Heart left ventricle (tissue), 16 donors: ENCODE data around the gene BAX. TPM values are rescaled to one million over a fixed set of nuclear protein-coding genes. Genes with fewer than 3 reads are reported as not detected.

ENCODE experiments used
- ATAC-seq, 4 donors: fragments of 200-7000 bp; cut with Tn5 transposase; one replicate each; pipeline ENCODE4 v1.9.1; 2020 to 2022; ENCODE audit warnings: moderate library complexity in 4 of 4, mild to moderate bottlenecking in 3 of 4, moderate number of reproducible peaks in 1 of 4
- DNase-seq, 5 donors: peaks; one replicate each; pipeline ENCODE4 v3.0.0-alpha.2; 2020
- H3K27ac ChIP-seq, 12 donors: fragments of 200-600 bp; sonication (generic) in 4 of 12; one replicate each; pipeline versions ENCODE4 v1.5.0 to v1.8.0; 2016 to 2022; ENCODE audit warnings: mild to moderate bottlenecking in 2 of 12
- H3K27me3 ChIP-seq, 9 donors: fragments of 200-600 bp; sonication (generic) in 2 of 9; one replicate each; pipeline versions ENCODE4 v1.5.1 to v1.8.0; 2016 to 2022; ENCODE audit warnings: mild to moderate bottlenecking in 3 of 9
- H3K36me3 ChIP-seq, 9 donors: fragments of 200-600 bp; sonication (generic) in 2 of 9; one replicate each; pipeline versions ENCODE4 v1.5.0 to v1.8.0; 2018 to 2022; ENCODE audit warnings: mild to moderate bottlenecking in 2 of 9
- H3K4me1 ChIP-seq, 12 donors: fragments of 200-600 bp; sonication (generic) in 4 of 12; one replicate each; pipeline versions ENCODE4 v1.5.0 to v1.8.0; 2016 to 2022; ENCODE audit warnings: mild to moderate bottlenecking in 3 of 12
- H3K4me3 ChIP-seq, 12 donors: fragments of 200-600 bp; sonication (generic) in 4 of 12; one replicate each; pipeline versions ENCODE4 v1.5.0 to v1.8.0; 2017 to 2022; ENCODE audit warnings: mild to moderate bottlenecking in 9 of 12, moderate library complexity in 4 of 12
- H3K9me3 ChIP-seq, 12 donors: fragments of 200-600 bp; sonication (generic) in 4 of 12; one replicate each; pipeline versions ENCODE4 v1.5.0 to v1.8.0; 2016 to 2022; ENCODE audit warnings: mild to moderate bottlenecking in 1 of 12
- POLR2A ChIP-seq, 2 donors: fragments of 450-650 bp; IDR thresholded peaks; one replicate each; pipeline ENCODE4 v1.6.1; 2017; ENCODE audit warnings: antibody characterized with exemption in 2 of 2, mild to moderate bottlenecking in 2 of 2, moderate library complexity in 2 of 2
- WGBS, 4 donors: extraction: QIAGEN DNeasy Blood & Tissue Kit in 2 of 4; methylation state at CpG; one replicate each; pipeline versions ENCODE4 v1.1.5 to v1.1.7; 2013 to 2018; 5-methylcytosine and 5-hydroxymethylcytosine counted together
- intact Hi-C, 10 donors: fragments of 100-400 bp; cut with DNase I; formaldehyde crosslinking; loops; one replicate each; pipeline versions ENCODE4 v1.11.1 to v1.14.2; 2022
- polyA plus RNA-seq, 2 donors: library from polyadenylated mRNA; stranded (reverse); fragments of 200-250 nt; gene quantifications; one replicate each; pipeline ENCODE4 v1.2.3, GENCODE V29; 2013
- total RNA-seq, 9 donors: library from RNA; depleted of rRNA in 2 of 9; stranded (reverse); fragments of >200 nt in 2 of 9; fragmentation: NEBNext Ultra II Directional in 3 of 9; extraction: Animal tissue kit (Norgen Biotek cat#: 25700) in 3 of 9; gene quantifications; one replicate each; pipeline versions ENCODE4 v1.1.0 to v1.2.4, GENCODE V29; 2016 to 2023
- TF ChIP-seq, protein P1 (sequence below), 12 donors: fragments of 200-600 bp; sonication (generic) in 4 of 12; IDR thresholded peaks; one replicate each; pipeline versions ENCODE4 v1.5.0 to v1.8.0; 2018 to 2022; ENCODE audit warnings: antibody characterized with exemption in 12 of 12, mild to moderate bottlenecking in 5 of 12
- donor health status: ischemic (EF 13 %, LVEDD 7.1; RV severe dilation, severe dysfunction).
- donor health status: healthy with polysubstance abuse.
- donor health status: DM: no; HTN: yes; CAD: no.
- donor health status: DM: no; HTN: no; CAD: no.
- donor health status: ischemic (EF 25% LVEDD 6.9; RV normal size, moderate dysfunction).
- donor health status: ischemic (EF 25% LVEDD 5.7; RV mildly dilated, moderate dysfunction).
- donor health status: healthy.
- donor health status: DM: yes; HTN: yes; CAD: no.
- donor health status: ischemic (EF 35%, LVEDD 5.7; RV mildly dilated, moderate dysfunction).
- donor health status: nonischemic (EF 11% LVEDD 7.7; RV severe dilation, severe dysfunction).
- donor health status: DM: yes; HTN: yes; CAD: no.
- donor health status: PGD.
- donor health status: ischemic (EF 29% LVEDD 5.4; RV normal size, mild dysfunction).
- donor health status: nonischemic (EF 23%, LVEDD 6.1; RV moderate dilation, normal function).

Gene BAX
- total and polyA plus RNA-seq, 11 donors, result 17.9 to 68.4 (median 23.1) TPM

GRCh38 chr19:48964205-48965039 lies 9.7 kb downstream of the BAX start:
- peak overlapping the region; percentile 61 to 99 (median 88) for H3K4me3 ChIP-seq
- H3K4me1 ChIP-seq, result peaks cover 10 to 63% (median 46%) of the 10 kb centered on the region in 12 donors
- no peak for ATAC-seq
- WGBS, 4 donors, result 21 to 34% (median 26%) methylated on average over 12 to 19 of the region's 19 CpGs
- intact Hi-C loops, result loop anchor here (2.0 to 10.0 kb wide), 8 partner anchors 57 to 320 kb away; partner anchors contain the start of genes PPP1R15A (in 7 of the 10), NUCB1 (in 2 of the 10) and CA11 (in 1 of the 10)
- peak overlapping the region; percentile 73 to 97 (median 93) for H3K27ac ChIP-seq
- DNase-seq, result no peak
- no peaks in the 10 kb centered on the region for H3K9me3 ChIP-seq
- no peak for TF ChIP-seq POLR2A (IDR thresholded peaks at IDR 0.05)
- TF ChIP-seq, protein P1, sequence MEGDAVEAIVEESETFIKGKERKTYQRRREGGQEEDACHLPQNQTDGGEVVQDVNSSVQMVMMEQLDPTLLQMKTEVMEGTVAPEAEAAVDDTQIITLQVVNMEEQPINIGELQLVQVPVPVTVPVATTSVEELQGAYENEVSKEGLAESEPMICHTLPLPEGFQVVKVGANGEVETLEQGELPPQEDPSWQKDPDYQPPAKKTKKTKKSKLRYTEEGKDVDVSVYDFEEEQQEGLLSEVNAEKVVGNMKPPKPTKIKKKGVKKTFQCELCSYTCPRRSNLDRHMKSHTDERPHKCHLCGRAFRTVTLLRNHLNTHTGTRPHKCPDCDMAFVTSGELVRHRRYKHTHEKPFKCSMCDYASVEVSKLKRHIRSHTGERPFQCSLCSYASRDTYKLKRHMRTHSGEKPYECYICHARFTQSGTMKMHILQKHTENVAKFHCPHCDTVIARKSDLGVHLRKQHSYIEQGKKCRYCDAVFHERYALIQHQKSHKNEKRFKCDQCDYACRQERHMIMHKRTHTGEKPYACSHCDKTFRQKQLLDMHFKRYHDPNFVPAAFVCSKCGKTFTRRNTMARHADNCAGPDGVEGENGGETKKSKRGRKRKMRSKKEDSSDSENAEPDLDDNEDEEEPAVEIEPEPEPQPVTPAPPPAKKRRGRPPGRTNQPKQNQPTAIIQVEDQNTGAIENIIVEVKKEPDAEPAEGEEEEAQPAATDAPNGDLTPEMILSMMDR (IDR thresholded peaks at IDR 0.05), result no peak
- H3K36me3 ChIP-seq, result peaks cover 0 to 36% (median 28%) of the 10 kb centered on the region in 9 donors
- H3K27me3 ChIP-seq, result no peaks in the 10 kb centered on the region

DNA sequence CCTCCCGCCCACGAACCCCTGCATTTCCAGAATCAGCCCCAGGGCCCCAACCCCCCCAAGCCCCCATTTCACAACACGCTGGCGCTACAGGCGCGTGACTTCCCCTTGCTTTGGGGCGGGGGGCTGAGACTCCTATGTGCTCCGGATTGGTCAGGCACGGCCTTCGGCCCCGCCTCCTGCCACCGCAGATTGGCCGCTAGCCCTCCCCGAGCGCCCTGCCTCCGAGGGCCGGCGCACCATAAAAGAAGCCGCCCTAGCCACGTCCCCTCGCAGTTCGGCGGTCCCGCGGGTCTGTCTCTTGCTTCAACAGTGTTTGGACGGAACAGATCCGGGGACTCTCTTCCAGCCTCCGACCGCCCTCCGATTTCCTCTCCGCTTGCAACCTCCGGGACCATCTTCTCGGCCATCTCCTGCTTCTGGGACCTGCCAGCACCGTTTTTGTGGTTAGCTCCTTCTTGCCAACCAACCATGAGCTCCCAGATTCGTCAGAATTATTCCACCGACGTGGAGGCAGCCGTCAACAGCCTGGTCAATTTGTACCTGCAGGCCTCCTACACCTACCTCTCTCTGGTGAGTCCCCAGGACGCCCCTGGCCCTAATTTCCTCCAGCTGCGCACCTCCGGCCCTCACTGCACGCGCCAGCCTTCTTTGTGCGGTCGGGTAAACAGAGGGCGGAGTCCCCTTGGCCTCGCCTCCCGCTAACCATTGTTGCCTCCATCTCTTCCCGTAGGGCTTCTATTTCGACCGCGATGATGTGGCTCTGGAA lies 10.5 kb downstream of the BAX start, which contains the start of gene FTL:
Gene FTL (plus strand): TSS at position 270 of the 766 bp plus-strand sequence. CDS start 199 bp downstream, at position 469.
- Histone ChIP-seq H3K9me3 (no peaks in the 10 kb centered on the region), H3K4me3 (peak within 1 kb of the TSS; percentile 61 to 99 (median 88)), H3K4me1 (peaks cover 10 to 65% (median 47%) of the 10 kb centered on the region in 12 donors), H3K27ac (peak within 1 kb of the TSS; percentile 73 to 97 (median 93)), H3K27me3 (no peaks in the 10 kb centered on the region), H3K36me3 (peaks cover 0 to 44% (median 36%) of the 10 kb centered on the region in 9 donors)
- 0 to 2% (median 0%) methylated on average over 34 to 52 of the region's 52 CpGs for WGBS, 4 donors
- intact Hi-C loops, result loop anchor here (2.0 to 10.0 kb wide), 7 partner anchors 60 to 320 kb away; partner anchors contain the start of genes PPP1R15A (in 7 of the 10), NUCB1 (in 2 of the 10) and CA11 (in 1 of the 10)
- peak; percentile 85 to 92 (median 88) for ATAC-seq
- peak; percentile 98 to 100 for TF ChIP-seq POLR2A (IDR thresholded peaks at IDR 0.05)
- TF ChIP-seq, protein P1 (IDR thresholded peaks at IDR 0.05), result no peak
- DNase-seq, result peak; percentile 98 to 99 (median 98)

GRCh38 chr19:48965806-48966540 lies 11.3 kb downstream of the BAX start:
- peak; percentile 89 to 94 (median 90) for DNase-seq
- H3K9me3 ChIP-seq, result no peaks in the 10 kb centered on the region

More at GRCh38 chr19:48965806-48966540, 11.3 kb downstream of the BAX start:
- H3K36me3 ChIP-seq, result peaks cover 0 to 50% (median 42%) of the 10 kb centered on the region in 9 donors
- H3K27me3 ChIP-seq, result no peaks in the 10 kb centered on the region
- peak overlapping the region; percentile 73 to 97 (median 93) for H3K27ac ChIP-seq
- intact Hi-C loops, result loop anchor here (2.0 to 10.0 kb wide), 7 partner anchors 61 to 321 kb away; partner anchors contain the start of genes PPP1R15A (in 7 of the 10), NUCB1 (in 2 of the 10) and CA11 (in 1 of the 10)
- TF ChIP-seq, protein P1 (IDR thresholded peaks at IDR 0.05), result no peak
- TF ChIP-seq POLR2A (IDR thresholded peaks at IDR 0.05), result no peak
- peak; percentile 61 to 73 (median 66) for ATAC-seq
- peaks cover 10 to 72% (median 51%) of the 10 kb centered on the region in 12 donors for H3K4me1 ChIP-seq
- WGBS, 4 donors, result 10 to 12% (median 11%) methylated on average over 35 to 36 of the region's 36 CpGs
- peak overlapping the region; percentile 61 to 99 (median 88) for H3K4me3 ChIP-seq
